GM18505 (cell line): ENCODE results near the gene CASP4.

Experiments
- ATAC-seq: cut with Tn5 transposase; IDR thresholded peaks from one replicate; pipeline ENCODE4 v1.9.1; 2021; ENCODE audit not compliant: unreplicated experiment
- POLR2A ChIP-seq: IDR thresholded peaks from 4 replicates; pipeline ENCODE4 v1.6.1; 2011; ENCODE audit warnings: borderline replicate concordance; ENCODE audit not compliant: insufficient read depth, insufficient read length; ENCODE audit errors: extremely low read depth

Gene CASP4

DNA sequence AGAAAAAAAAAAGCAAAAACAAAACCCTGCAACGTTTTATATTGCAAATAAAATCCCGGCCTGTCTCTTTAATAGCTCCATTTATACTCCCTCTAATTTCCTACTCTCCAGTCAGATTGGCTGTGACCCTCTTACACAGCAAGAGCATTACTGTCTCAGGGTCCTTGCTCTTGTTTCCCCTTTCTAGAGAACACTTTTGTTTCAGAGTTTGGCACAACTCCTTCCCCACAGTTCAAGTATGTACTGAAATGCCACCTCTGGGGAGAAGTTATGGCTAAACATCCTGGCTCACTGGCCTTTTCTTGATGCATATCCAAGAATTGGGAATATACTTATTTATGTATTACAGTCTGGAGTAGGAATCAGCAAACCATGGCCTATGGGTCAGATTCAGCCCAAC is 72.7 kb downstream of the CASP4 start:
- ATAC-seq, result no peak
- TF ChIP-seq POLR2A, result no peak

GRCh38 chr11:104893876-104894275 is 74.5 kb downstream of the CASP4 start:
- TF ChIP-seq POLR2A, result no peak
- no peak for ATAC-seq
